Measurements from ENCODE around the gene GPR171.
A peak's percentile ranks its signal among the peaks of the same experiment; 100 is the strongest.

Gene GPR171

GRCh38 chr3:151171145-151171757, 31.8 kb downstream of the GPR171 start:
- peak; percentile 32 for DNase-seq

DNA sequence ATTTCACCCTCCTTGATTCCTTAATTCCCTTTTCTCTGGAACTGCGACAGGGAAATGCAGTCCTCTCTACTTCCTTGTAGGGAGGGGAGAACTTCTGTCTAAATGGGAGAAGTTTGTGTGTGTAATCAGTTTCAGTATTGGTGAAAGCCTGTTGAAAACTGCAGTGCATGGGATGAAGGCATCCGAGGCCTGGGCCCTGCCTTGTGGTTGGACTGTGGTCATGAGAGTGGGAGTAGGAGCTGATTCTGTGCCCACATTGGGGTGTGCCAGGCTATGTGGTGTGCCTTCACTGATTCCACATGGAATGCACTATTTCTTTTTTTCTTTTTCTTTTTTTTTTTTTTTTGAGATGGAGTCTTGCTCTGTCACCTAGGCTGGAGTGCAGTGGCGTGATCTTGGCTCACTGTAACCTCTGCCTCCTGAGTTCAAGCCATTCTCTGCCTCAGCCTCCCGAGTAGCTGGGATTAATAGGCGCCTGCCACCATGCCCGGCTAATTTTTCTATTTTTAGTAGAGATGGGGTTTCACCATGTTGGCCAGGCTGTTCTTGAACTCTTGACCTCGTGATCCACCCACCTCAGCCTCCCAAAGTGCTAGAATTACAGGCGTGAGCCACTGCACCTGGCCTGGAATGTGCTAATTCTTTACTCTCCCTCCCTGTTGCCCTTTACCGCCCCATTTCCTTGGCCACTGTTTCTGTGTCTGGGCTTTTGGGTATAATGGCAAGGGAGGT, 32.9 kb downstream of the GPR171 start:
- DNase-seq = peak; percentile 67

- peak; percentile 70 for DNase-seq
Observed at GRCh38 chr3:151169262-151169947, 33.6 kb downstream of the GPR171 start.

DNA sequence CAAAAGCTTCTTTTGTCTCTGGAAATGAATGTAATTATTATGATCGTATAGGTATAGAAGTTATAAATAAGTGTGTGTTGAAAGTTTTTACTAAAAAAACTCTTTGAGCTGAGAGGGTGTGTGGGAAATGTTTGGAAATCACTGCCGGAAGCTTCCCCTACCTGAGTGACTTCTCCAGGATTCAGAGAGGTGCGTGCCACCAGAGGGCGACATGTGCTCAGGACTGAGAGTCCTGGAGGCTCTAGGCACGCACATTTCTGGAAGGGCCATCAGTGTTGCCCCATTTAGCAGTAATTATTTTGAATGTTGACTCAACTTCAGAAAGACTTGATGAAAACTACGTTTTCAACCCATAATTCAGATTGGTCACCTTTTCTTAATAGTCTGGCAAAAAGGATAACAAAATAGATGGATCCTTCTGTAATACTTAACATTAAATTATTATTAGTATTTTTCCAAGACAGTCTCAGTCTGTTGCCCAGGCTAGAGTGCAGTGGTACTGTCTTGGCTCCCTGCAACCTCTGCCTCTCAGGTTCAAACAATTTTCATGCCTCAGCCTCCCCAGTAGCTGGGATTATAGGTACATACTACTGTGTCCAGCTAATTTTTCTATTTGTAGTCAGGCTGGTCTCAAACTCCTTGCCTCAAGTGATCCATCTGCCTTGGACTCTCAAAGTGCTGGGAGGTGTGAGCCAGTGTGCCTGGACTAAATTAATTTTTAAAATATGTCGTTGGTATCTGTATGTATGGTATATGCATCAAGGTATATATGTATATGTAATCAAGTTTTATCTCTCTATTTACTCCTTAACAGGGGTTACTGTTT, 34.5 kb downstream of the GPR171 start:
- peak; percentile 76 for DNase-seq

DNA sequence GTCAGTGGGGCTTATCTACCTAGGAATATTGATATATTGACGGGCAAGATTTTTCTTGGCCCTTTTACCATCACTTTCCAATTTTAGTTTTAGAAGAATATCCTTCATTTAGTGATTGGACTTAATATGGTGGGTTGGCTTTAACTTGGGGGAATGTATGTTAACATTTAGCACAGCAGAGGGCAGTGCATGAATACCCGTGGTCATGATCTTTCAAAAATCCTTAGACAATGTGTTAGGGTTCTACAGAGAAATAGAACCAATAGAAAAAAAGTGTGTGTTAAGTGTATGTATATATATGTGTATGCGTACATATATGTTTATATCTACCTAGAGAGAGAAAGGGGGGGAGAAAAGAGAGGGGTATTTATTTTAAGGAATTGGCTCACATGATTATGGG, 36.9 kb downstream of the GPR171 start:
- peak; percentile 44 for DNase-seq

DNA sequence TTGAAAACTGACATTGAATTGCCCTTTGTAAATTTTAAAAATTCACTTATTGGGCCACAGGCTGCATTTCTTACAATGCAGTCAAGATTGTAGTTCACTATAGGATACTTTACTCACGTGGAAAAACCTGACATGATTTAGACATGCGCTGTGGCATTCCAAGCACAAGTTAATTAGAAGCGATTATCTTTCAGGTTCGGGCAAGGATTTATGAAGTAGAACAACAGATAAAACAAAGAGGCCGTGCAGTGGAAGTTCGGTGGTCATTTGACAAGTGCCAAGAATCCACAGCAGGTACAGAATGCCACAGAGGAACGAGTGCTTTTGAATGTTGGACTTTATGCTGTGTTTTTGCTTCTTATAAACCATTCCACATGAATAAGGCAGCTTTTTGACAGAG, 37.8 kb downstream of the GPR171 start:
- no peak for DNase-seq

- DNase-seq = no peak
Observed at GRCh38 chr3:151159806-151160205, 43.2 kb downstream of the GPR171 start.

DNA sequence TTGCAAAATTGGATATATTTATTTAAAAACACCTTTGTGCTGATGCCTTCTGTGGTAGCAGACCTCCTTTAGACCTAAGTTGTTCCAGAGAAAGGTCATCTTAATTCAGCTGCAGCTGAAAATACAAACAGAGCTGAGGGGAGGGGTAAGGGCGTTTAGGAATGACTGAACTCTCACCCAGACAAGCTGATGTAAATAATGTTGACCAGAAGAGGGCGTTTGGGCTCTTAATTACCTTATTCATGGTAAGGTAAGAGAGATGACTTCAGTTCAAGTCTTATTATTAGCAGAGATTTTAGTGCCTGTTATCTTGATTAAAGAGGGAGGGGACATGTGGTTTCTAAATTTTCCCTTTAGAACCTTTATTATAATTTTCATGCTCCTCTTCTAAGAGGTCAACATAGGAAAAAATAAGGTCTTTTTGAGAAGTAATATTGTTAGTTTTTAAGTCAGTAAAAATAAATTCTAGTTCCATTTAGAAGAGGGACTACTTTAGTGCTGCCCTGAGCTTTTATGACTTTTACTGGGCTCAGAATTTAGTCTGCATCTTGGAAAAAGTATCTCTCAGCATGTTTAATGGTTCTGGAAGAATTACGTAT, 46.3 kb downstream of the GPR171 start:
- peak; percentile 91 for DNase-seq

DNA sequence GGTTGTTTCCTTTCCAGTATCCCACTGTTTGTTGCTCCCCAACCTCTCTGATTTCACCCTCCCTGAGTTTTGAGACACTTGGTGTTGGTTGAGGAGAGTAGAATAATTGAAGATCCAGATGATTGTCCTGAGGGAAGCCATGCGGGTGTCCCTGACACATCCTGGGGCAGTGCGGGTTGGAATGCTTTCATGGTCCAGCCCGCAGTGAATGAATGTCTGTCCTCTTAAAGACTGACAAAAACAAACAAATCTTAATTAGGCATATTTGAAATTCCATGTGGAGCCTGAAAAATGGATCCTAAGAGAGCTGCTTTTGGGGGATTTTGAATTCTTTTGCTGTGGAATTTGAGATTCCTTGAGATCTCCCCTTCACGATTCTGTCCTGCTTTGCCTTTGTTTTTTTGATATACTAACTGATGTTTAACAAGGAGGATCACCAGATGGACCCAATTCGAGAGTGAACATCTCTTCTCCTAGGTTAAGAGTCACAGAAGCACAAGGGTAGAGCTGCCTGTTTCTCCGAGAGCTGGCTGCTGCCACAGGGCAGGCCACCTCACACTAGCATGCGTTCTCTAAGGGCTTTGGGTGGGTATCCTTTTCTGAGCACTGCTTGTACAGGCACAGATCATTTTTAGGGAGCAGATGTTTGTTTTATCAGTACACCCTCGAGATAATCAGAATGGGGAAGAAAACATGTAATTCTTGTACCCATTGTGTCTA, 47.4 kb downstream of the GPR171 start:
- no peak for DNase-seq

DNA sequence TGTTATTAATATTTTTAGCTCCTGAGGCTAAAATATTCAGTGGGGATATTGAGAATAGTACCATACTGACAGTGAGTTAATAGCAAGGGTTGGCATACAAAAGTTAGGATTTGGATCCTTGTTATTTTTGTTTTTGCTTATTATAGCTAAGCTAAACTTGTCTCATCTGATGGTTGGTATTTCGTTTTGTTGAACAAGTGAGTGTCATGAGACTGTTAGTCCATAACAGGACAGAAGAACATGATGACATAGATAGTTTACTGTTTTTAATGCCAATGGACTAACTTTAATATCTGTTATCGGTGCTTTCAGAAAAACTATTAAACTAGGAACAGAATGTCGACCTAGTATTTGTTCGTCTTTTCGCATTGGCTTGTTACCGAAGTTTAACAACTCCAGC, 48.5 kb downstream of the GPR171 start:
- DNase-seq = no peak

- no peak for DNase-seq
Observed at GRCh38 chr3:151152455-151153079, 50.4 kb downstream of the GPR171 start.

All from hematopoietic multipotent progenitor cell treated with erythropoietin and hydrocortisone succinate and interleukin-3 and kit ligand, for 6 days (in vitro differentiated cells).